OCI-LY3 (cell line): ENCODE data around the gene UBAC2.

ENCODE experiments used
- EZH2phosphoT487 ChIP-seq: fragments of 200-600 bp; shearing (Covaris generic); IDR thresholded peaks from 2 replicates; pipeline ENCODE4 v1.6.1; 2018; ENCODE audit warnings: antibody characterized with exemption, mixed run types, low read depth
- TF ChIP-seq, protein P1 (sequence below): fragments of 200-600, 300-600 bp; sonication (generic); IDR thresholded peaks from 2 replicates; pipeline ENCODE4 v1.5.1; 2014; ENCODE audit warnings: antibody characterized with exemption, low read length, low read depth

DNA sequence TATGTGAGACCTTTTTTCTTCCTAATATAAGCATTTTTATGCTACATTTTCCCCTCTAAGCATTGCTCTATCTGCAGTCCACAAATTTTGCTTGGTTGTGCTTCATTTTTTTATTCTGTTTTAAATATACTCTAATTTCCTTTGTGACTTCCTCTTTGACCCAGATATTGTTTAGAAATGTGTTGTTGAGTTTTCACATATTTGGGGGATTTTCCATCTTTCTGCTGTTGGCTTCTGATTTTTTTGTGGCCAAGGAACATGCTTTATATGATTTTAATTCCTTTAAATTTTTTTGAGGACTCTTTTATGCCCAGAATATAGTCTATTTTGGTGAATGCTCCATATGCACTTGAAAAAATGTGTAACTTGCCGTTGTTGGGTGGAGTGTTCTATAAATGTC, 22.9 kb downstream of the UBAC2 start:
- TF ChIP-seq, protein P1, sequence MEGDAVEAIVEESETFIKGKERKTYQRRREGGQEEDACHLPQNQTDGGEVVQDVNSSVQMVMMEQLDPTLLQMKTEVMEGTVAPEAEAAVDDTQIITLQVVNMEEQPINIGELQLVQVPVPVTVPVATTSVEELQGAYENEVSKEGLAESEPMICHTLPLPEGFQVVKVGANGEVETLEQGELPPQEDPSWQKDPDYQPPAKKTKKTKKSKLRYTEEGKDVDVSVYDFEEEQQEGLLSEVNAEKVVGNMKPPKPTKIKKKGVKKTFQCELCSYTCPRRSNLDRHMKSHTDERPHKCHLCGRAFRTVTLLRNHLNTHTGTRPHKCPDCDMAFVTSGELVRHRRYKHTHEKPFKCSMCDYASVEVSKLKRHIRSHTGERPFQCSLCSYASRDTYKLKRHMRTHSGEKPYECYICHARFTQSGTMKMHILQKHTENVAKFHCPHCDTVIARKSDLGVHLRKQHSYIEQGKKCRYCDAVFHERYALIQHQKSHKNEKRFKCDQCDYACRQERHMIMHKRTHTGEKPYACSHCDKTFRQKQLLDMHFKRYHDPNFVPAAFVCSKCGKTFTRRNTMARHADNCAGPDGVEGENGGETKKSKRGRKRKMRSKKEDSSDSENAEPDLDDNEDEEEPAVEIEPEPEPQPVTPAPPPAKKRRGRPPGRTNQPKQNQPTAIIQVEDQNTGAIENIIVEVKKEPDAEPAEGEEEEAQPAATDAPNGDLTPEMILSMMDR: no peak
- TF ChIP-seq EZH2phosphoT487: no peak
